GM06990 (cell line): ENCODE measurements around the gene CHML.

Source experiments
- DNase-seq: peaks from one replicate; pipeline ENCODE4 v3.0.0-alpha.2; 2011; ENCODE audit not compliant: insufficient read length; ENCODE audit errors: extremely low read depth
- H3K27me3 ChIP-seq: replicated peaks from 2 replicates; pipeline ENCODE4 v1.6.0; 2011; ENCODE audit warnings: low read length; ENCODE audit not compliant: control insufficient read depth, insufficient read depth
- H3K36me3 ChIP-seq: 2 replicates; pipeline ENCODE4 v1.5.1; 2011; ENCODE audit warnings: low read length; ENCODE audit not compliant: control insufficient read depth, insufficient read depth
- H3K4me3 ChIP-seq: replicated peaks from 2 replicates; pipeline ENCODE4 v1.5.1; 2011; ENCODE audit warnings: low read depth, mild to moderate bottlenecking, control low read depth, low read length
- TF ChIP-seq, protein P1 (sequence below): IDR thresholded peaks from 2 replicates; pipeline ENCODE4 v1.5.1; 2011; ENCODE audit warnings: low read length, control low read depth, mild to moderate bottlenecking, inconsistent platforms; ENCODE audit not compliant: insufficient read depth, poor library complexity, severe bottlenecking

The CHML gene

DNA sequence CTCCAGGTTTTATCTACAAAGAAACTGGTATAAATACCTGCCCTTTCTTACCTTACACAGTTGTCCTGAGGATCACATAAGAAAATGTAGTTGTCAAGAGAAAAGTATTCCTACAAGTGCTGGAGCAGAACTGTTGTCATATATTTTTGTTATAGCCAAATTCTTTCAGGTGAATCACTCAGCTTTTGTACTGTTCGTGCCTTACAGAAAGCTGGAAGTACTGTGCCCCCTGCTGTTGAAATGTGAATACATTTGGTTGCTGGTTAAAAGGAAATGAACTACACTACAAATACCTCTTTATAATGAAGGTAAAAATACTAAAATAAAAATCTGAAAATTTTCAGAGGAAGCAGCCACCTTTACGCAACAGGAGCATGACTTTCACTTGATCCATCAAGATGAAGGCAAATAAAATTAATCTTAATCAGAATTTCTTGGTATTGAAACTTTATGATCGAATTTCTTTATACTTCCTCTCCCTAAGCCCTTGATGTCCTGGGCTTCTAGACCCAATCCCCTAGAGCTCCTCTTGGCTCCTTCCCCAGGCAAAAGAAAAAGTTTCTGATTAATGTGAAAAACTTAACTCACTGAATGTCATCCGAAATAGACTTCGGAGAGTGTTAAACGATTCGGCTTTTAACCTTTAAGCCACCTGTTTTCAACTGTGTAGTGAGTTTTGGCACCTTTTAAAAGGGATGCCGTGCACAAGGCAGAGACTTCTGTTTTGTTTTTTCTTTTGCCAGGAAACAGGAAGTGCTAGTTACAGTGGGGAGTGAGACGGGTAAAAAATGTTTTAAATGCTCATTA, 12.5 kb downstream of the CHML start:
- H3K27me3 ChIP-seq, result no peaks in the 10 kb centered on the region
- TF ChIP-seq, protein P1, sequence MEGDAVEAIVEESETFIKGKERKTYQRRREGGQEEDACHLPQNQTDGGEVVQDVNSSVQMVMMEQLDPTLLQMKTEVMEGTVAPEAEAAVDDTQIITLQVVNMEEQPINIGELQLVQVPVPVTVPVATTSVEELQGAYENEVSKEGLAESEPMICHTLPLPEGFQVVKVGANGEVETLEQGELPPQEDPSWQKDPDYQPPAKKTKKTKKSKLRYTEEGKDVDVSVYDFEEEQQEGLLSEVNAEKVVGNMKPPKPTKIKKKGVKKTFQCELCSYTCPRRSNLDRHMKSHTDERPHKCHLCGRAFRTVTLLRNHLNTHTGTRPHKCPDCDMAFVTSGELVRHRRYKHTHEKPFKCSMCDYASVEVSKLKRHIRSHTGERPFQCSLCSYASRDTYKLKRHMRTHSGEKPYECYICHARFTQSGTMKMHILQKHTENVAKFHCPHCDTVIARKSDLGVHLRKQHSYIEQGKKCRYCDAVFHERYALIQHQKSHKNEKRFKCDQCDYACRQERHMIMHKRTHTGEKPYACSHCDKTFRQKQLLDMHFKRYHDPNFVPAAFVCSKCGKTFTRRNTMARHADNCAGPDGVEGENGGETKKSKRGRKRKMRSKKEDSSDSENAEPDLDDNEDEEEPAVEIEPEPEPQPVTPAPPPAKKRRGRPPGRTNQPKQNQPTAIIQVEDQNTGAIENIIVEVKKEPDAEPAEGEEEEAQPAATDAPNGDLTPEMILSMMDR, result peak; percentile 51
- DNase-seq, result no peak
- H3K36me3 ChIP-seq, result no peaks in the 10 kb centered on the region
- no peak overlapping the region for H3K4me3 ChIP-seq

DNA sequence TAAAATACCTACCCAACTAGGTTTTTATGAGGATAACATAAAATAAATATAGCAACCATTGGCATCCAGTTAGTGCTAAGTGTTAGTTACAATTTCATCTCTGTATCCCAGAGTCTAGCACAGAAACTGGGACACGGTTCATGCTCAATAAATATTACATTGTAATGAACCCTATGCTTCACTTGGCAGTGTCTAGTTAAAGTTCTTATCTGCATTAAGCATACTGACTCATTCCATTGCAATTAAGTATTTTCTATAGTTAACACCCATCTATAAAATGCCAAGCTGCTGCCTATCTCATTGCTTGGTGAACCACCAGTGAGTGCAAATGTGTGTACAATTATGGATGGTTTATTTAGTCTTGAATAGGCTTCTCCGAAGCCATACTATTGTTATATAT, 15.2 kb downstream of the CHML start:
- Histone ChIP-seq H3K27me3 (no peaks in the 10 kb centered on the region), H3K36me3 (no peaks in the 10 kb centered on the region), H3K4me3 (no peak overlapping the region)
- no peak for DNase-seq
- TF ChIP-seq, protein P1, result no peak

DNA sequence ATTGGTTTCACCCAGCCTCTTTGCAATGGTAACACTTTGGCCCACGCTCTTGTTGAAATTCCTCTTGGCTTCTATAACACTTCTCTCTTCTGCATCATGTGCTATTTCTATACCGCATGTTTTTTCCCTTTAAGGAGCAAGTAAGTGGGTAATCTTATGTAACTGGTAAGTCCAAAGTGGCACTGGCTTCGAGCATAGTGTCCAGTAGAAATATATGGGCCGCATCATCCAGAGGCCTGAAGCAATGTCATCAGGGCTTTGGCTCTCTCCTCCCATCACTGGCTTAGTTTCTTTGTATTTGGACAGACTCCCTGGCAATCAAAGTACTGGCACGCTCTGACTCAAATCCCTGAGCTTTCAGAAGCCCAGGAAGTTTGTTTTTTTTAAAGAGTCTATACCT, 17.5 kb downstream of the CHML start:
- TF ChIP-seq, protein P1, result no peak
- H3K36me3 ChIP-seq, result no peaks in the 10 kb centered on the region
- H3K27me3 ChIP-seq, result no peaks in the 10 kb centered on the region
- no peak for DNase-seq
- no peak overlapping the region for H3K4me3 ChIP-seq

DNA sequence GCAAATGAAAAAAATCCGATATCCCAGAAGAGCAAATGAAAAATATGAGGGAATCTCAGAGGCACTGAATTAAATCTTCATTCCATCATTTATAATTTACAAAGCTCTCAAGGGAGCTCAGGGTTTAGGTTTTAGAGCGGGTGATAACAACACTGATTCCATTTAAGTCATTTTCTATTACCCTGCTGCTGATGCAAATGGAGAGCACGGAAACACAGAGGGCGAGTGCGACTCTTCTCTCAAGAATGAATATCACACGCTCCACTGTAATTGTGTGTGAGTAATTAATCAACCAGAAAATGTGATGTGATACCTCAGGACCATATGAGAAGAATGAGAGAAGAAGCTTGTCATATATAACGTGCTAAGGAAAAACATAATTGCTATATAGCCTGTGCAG, 22.7 kb downstream of the CHML start:
- DNase-seq, result no peak
- Histone ChIP-seq H3K4me3 (no peak overlapping the region), H3K36me3 (no peaks in the 10 kb centered on the region), H3K27me3 (no peaks in the 10 kb centered on the region)
- TF ChIP-seq, protein P1, result no peak

DNA sequence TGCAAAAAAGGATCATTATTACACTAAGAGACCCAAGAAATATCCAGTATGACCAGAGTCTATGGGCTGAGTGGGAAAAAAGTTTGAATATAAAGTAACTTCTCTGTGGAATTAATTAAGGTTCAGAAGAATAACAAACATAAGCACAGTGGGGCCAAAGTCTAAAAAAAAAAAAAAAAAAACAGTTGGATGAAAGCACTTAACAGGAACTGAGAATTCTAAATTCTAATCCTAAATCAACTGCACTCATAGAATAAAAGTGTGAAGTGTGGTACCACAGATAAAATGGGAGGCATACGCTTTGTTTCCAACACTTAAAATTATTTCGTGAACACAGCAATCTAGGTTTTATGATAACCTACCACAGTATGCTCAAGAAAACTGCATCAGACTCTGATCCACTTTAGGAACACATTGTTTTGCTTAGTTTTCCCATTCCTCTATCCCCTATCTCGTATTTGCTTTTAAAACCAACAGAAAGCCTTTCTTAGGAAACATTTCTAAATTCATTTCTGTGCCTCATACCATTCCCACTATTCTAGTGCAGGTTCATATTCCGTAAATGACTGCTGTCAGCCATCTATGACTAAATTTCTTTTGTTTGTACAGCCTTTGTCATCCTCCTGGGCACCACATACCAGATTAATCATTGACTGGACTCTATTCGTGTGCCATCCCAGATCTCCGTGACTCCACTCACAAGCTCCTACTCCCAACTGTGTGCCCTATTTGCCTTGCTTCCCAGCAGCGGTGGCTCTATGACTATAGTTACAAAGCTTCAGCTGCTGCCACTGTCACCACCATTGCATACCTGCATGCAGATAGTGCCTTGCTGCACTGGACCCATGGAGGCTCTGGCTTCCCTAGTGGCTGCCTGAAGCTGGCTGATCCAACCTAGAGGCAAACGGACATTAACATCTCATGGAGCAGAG, 24.9 kb downstream of the CHML start:
- no peak for DNase-seq
- Histone ChIP-seq H3K36me3 (no peaks in the 10 kb centered on the region), H3K27me3 (no peaks in the 10 kb centered on the region), H3K4me3 (no peak overlapping the region)
- TF ChIP-seq, protein P1, result no peak
